GM19193 (cell line): ENCODE results near the gene SHE.

Experiments
- POLR2A ChIP-seq: IDR thresholded peaks from 4 replicates; pipeline ENCODE4 v1.6.1; 2011; ENCODE audit not compliant: insufficient read depth, insufficient read length; ENCODE audit errors: extremely low read depth

Gene SHE

DNA sequence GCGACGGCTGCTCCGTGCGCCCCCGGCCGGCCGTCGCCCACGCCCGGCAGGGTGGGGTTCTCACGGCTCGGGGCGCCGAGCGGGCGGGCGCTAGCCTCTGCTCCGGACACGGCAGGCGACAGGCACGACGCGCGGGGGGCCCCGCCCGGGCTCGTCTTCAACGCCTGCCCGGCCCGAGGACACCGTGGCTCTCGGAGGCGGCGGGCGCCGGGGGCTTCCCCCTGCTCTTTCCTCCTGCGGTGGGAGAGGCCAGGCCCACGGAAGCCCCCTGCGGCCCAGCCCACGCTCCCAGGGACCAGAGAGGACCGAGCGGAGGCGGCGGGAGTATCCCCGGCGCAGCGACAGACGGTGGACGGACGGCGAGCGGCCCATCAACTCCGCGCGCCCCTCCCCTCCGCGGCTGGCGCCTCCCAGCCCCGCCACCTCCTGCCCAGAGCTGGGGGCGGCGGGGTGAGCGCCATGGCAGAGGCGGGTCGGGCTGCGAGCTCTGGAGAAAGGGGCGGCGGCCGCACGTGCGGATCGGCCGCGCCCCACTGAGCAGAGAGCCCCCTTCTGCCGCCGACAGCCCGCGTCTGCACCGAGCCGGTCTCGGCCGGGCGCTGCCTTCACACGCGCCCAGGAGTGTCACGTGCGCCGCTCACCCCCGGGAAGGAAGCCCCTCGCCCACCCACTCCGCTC lies at the start of gene SHE, which contains the start of gene TDRD10:
SHE (minus strand) TSS at position 347 of the 678 bp plus-strand sequence. CDS start 386 bp downstream, outside the sequence.
TDRD10 (plus strand) TSS at position 154 of the 678 bp plus-strand sequence. CDS start 4,685 bp downstream, outside the sequence.
- TF ChIP-seq POLR2A, result no peak

DNA sequence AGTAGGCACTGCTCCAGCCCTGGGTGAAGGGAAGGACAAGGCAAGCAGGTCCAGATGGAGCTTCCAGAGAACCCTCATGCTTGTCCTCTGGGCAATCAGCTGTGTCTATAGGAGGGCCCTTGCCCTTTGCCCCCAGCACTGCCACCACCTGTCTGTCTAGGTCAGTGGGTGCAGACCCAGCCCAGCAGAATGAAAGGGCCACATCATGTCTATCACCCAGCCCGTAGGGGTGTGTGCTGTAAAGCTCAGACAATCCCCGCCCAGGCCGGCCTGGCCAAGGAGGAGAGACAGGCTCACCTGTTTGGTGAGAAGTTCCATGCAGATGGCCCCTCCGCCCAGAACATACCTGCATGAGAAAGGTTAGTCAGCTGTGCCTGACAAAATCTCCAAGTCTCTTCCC lies 49.3 kb upstream of the SHE start:
- no peak for TF ChIP-seq POLR2A

DNA sequence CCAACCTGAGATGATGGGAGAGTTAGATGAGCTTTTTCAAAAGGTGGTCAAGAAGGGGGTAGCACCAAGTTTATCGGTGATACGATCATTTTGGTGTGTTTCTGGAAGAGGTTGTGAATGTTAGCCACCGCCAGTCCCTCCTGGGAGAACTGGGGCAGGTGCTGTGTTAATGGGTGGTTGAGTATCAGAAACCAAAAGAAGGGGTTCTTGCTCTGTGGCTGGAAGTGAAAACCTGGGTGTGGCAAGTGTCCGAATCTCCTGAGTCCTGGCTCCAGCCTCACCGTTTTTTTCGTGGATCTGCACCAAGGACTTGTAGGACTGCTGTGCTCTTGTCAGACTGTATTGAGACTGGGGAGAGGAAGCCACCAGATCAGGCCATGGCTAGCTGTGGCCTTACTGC lies 48.4 kb upstream of the SHE start:
- TF ChIP-seq POLR2A, result no peak

DNA sequence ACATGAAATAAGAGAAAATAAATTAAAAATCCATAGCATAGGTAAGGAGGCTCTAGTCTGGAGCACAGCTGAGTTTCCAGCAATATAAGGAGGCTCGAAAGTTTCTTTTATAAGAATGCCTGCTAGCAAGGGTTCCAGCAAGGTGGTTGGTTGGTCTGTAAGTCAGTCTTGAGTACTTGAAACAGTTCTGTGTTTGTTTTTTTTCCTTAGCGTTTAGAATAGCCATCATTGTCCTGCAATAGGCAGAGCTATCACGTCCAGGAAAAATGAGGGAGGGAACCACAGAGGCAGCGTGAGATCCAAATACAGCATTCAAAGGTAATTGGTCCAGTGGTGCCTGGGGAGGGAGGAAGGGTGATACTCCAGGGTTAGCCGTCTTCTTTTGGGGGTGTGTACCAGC lies 47.9 kb upstream of the SHE start:
- TF ChIP-seq POLR2A, result no peak

DNA sequence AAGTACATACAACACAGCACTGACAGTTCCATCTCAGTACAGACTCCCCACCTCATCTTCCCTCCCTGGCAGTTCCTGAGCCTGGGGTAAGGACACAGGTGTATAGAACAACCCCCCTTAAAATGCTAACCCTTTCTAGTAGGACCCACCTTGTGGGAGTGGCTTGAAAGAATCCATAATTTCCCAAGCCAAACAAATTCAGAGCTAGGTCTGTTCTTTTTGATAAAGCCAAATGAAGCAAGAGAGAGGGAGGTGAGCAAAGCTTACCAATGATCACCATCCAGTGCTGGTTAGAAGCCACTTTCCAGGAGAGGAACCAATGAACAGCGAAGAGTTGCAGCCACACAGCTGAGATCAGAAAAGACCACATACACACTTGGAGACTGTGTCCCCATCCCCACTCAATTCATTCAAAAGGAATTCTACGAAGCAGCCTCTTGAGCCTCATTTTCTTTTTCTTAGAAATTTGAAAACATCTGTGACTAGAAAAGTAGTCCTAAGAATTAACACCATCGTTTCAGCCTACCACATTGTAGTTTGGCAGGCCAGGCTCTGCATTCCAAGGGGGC lies 47.1 kb upstream of the SHE start:
- no peak for TF ChIP-seq POLR2A

DNA sequence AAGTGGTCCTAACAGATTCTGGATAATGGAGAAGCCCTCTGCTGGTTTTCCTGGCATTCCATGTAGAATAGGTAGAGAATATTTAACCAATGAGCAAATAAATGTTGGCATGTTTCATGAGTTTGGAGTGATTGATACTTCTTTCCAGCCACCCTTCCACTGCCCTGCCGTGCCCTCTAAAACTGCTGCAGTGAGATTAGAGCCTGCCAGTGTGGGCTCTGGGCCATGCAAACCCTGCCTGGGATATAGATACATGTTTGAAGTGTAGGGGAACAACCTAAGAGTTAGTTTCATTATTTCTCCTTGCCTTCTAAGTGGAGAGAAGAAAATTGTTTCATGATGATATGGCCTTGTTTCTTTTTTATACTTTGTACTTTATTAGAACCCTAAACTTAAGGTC lies 45.8 kb upstream of the SHE start:
- TF ChIP-seq POLR2A, result no peak

DNA sequence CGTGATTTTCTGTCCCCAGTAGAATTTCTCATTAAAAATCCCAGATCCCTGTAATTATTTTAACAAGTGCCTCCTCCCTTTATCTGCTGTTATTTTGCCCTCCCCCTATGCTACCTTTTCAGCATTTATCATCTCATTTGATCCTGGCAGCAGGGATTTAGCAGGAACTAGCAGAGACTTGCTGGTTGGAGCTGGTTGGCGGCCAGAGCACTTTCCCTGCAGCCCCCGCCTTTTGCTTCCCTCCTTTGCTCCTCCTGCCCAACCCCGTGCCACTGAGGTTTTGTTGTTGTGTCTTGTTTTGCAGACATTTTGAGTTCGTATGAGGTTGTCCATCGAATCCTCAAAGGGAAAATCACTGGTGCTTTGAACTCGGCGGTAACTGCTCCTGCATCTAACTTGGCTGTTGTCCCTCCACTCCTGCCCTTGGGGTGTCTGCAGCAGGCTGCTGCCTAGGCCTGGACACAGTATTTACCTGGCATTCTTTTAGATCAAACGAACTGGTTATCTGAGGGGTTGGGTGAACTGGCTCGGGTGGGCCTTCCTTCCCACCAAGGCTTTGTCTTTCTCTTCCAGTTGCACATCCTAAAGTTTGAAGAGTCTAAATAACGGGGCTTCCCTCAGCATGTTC lies 45.0 kb upstream of the SHE start:
- TF ChIP-seq POLR2A, result no peak

DNA sequence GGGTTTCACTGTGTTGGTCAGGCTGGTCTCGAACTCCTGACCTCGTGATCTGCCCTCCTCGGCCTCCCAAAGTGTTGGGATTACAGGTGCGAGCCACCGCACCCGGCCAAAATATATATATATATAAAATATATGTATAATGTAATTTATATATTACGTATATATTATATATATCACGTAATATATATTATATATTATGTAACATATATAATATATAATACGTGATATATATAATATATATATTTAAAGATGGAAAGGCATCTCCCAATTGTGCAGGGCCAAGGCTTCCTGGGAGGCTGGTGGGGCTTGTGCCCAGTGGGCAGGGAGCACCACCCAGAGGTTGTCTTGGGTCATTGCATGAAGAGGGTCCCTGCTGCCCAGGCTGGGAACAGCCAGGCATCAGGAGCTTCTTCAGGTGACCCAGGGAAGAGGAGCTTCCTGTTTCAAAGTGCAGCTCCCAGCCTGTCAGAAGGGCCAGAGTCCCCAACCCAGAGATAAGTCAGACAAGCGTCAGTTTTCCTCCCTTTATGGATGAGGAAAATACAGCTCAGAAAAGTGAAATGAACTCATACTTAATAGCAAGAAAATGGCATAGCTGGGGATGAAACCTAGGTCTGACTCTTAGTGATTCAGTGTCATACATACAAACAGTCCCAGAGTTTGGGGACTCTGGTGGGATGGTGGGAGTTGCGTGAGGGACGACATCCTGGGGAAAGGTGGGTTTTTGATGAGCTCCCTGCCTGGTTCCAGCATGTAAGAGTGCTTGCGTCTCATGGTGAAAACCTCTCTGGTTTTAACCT lies 44.3 kb upstream of the SHE start:
- TF ChIP-seq POLR2A, result no peak

DNA sequence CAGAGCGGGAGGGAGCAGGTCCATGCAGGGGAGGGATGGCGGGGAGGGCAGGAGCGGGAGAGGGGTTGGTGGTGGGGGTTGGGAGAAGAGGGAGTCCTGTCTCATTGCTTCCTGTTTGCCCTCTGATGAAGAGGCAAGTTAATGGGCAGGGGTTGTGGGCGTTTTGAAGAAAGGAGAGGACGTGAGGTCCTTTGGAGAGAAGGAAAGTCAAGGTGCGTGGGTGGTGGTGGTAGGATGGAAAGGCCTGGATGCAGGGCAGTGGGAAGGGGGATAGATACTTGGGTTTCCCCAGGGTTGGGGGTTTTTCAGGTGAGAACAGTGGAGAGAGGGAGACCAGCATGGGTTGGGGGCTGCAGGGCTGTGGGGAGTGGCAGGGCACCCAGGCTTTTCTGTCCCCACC lies 39.0 kb upstream of the SHE start:
- no peak for TF ChIP-seq POLR2A

DNA sequence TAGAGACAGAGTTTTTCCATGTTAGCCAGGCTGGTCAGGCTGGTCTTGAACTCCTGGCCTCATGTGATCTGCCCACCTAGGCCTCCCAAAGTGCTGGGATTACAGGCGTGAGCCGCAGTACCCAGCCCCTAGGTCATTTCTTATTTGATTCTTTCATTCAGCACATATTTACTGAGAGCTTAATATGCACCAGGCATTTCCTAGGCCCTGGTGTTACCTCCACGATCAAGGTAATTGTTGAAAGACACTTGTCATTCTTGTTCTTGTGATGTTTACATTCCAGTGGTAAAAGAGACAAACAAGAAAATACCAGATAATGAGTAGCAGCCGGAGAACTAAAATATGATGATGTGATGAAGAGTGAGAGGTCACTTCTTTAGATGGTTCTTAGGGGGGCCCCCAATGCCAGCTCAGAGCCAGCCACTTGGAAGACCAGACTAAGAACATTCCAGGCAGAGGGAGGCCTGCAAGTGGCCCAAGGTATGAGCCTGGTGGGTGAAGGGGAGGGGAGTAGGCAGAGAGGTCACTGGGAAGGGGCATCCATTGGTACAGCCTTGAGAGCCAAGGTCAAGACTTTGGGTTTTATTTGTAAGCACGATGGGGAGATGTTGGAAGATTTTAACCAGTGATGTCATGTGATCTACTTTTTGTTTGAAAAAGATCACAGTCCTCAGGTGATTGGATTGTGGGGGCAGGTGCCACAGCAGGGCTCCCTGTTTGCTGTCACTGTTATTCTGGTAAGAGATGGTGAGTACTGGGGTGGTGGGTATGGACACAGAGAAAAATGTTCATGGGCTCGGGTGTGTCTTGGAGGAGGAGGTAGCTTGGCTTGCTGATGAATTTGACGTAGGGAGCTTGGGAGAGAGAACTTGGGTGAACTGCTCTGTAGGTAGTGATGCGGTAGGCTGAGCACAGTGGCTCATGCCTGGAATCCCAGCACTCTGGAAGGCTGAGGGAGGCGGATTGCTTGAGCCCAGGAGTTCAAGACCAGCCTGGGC lies 37.6 kb upstream of the SHE start:
- no peak for TF ChIP-seq POLR2A

DNA sequence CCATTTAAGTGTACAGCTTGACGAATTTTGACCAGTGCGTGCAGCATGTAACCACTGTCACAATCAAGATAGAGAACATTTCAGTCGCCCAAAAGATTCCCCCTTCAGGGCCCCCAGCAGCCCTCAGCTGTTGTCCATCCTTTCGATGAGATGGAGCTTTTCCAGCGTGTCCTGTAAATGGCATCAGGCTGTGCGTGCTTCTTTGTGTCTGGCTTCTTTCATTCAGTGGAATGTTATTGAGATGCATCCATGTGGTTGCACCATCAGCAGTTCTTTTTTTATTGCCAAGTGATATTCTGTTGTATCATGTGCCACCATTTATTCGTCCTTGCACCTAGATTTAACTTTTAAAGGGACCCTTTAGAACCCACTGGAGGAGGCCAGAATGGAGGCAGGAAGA lies 34.4 kb upstream of the SHE start:
- no peak for TF ChIP-seq POLR2A

DNA sequence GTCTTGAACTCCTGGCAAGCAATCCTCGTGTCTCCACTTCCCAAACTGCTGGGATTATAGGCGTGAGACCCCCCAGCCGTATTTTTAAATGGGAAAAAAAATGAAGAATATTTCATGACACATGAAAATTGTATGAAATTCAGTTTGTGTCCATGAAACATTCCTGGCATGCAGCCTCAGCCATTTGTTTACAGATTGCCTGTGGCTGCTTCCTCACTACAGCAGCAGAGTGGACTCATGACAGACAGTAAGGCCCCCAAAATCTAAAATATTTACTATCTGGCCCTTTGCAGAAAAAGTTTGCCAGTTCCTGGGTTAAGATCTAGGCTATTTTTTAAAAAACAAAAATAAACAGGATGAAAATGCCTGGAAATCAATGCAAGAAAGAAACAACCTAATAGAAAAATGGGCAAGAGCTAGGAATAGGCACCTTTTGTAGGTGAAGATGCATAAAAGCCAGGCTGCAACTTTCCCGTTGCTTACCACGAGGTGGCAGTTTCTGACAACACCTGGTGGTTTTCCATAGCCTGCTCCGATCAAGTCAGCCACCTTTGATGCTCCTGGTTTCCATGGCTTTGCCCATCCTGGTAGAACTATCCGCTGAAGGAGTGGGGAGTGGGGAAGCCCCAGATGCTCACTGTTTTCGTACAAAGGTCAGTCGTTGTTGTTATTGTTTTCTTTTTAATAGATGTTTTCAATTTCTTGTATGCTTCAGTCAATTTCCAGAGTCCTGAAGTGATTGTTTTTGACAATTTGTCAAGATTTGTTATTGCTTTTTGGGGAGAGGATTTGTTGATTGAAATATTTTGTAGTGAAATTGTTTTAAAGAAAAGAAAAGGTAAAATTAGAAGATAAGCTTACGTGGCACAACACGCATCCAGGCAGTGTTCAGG lies 32.0 kb upstream of the SHE start:
- TF ChIP-seq POLR2A, result no peak

DNA sequence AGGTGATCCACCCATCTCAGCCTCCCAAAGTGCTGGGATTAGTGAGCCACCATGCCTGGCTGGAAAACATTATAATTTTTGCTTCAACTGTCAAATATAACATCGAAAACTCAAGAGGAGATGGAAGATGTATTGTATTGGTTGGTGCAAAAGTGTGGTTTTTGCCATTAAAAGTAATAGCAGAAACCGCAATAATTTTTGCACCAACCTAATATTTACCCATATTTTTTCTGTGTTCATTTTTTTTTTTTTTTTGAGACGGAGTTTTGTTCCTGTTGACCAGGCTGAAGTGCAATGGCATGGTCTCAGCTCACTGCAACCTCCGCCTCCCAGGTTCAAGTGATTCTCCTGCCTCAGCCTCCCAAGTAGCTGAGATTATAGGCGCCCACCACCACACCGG lies 27.1 kb upstream of the SHE start:
- TF ChIP-seq POLR2A, result no peak
